DMS153 treated with DMSO at 0.1 percent for 48 hours (cell line): ENCODE measurements around the gene C19orf67.

ENCODE experiments used
- DNase-seq: peaks from one replicate; lab custom pipeline; 2025; ENCODE audit not compliant: unreplicated experiment; lab: John Stamatoyannopoulos, UW

The C19orf67 gene

DNA sequence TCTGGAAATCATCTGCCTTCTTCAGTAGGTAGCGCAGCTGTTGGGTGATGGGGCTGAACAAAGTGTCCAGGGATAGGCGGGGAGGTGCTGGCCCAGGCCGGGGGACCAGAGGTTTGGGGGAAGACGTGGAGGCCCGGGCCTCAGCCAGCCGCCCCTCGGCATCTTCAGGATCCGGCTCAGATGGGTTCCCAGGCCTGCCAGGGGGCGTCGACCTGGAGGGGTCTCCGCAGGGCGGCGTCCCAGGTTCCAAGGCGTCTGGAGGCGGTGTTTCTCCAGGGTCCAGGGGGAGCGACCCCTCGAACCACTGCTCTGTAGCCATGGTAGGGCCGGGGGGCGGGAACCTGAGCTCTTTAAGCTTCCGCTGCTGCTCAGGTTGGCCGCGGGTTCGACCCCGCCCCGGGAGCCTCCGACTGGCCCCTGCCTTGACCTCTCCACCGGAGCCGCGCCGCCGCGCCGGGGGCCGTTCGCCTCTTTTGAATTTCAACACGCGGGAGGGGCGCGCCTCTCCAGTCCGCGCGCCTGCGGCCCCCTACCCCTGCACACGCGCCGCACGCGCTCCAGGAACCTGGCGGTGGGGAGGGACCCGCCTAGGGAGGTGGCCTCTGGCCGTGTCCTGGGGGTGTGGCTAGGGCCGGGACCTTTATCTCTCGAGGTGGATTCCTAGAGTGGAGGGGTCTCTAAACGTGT, at the start of gene C19orf67:
C19orf67 (minus strand) TSS at position 475 of the 687 bp plus-strand sequence; CDS start at position 319, 156 bp downstream.
- no peak for DNase-seq

DNA sequence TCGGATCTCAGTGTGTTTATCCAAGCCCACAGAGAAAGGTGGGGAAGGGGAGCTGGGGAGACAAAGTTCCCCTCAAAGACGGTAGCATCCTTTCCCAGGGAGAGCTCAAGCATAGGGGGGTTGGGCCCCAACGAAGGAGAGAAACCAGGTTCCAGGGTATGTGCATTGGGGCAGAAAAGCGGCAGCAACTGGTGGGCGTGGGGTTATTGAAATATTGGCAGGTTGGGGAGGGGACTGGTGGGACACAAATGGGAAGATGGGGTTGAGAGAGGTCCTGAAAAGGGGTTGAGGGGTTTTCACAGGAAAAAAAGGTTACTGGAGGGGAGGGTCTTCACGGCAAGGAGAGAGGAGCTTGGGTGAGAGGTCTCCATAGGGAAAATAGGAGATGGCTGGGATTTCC, 49.8 kb upstream of the C19orf67 start:
- no peak for DNase-seq

DNA sequence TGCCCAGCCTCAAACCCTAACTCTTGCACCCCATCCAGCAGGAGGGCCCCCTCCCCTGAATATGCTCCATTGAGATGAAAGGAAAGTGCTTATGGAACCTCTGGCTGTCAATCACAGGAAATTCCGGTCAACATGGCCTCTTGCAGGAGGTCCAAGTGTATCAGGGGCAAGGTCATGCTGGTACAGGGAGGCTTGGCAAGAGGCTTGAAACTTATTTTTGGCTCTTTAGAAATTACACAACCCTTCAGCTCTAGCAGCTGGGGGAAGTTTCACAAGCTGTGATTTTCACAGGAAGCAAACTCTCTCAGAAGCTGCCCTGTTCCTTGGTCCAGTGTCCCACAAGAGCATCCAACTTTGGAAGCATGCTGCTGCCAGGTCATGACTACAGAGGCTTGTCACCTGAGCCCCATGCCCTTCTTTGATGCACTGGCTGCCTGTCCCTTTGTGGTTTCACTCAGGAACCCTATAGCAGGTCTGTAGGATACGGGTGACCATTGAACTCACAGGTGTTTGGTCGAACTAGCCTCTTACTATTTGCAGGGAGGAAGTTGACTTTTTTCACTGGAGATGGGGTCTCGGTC, 42.4 kb upstream of the C19orf67 start:
- no peak for DNase-seq

DNA sequence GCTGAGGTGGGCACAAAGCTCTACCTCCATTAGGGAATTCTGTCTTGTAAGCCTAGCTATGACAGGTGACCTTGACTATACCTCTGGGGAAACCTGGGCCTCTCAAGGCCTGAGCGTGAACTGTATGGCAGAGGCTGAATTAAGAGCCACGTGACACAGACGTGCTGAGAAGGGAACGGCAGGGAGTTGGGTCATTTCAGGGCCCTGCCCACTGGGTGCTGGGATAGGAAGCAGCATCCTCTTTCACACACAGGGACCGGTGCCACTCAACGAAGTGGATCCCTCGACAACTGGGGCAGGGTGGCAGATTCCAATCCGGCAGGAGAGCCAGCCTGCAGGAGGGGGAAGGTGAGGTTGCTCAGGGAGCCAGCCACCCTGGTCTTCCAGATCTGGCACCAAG, 41.6 kb upstream of the C19orf67 start:
- DNase-seq: no peak

DNA sequence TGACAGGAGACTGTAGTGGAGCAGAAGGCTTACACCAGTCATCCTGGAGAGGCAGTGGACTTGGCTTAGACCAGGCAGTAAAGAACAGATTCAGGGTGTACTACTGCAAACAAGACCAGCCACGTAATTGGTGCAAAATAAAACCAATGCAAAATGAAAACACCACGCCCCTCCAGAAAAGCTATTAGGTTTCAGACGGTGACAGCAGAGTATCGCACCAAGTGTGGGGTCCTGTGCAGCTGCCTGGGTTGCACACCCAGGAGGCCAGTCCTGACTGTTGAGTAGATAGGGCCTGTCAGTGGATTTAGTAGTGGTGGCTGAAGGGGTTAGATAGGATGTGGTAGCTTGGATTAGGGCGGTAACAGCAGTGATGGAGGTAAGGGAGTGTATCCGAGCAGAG, 37.3 kb upstream of the C19orf67 start:
- no peak for DNase-seq

DNA sequence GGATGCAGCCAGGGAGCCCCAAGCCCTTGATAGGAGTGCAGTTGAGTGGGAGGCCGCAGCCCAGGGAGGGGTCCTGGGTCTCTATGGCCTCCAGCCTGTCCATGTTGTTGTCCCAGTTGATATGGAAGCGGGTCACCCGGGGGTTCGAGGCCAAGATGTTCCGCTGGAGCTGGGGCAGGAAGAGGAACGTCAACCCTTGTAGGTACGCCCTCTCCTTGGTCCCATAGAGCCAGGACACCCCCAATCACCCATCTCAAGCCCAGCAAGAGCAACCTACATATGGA, 34.9 kb upstream of the C19orf67 start:
- DNase-seq: no peak

DNA sequence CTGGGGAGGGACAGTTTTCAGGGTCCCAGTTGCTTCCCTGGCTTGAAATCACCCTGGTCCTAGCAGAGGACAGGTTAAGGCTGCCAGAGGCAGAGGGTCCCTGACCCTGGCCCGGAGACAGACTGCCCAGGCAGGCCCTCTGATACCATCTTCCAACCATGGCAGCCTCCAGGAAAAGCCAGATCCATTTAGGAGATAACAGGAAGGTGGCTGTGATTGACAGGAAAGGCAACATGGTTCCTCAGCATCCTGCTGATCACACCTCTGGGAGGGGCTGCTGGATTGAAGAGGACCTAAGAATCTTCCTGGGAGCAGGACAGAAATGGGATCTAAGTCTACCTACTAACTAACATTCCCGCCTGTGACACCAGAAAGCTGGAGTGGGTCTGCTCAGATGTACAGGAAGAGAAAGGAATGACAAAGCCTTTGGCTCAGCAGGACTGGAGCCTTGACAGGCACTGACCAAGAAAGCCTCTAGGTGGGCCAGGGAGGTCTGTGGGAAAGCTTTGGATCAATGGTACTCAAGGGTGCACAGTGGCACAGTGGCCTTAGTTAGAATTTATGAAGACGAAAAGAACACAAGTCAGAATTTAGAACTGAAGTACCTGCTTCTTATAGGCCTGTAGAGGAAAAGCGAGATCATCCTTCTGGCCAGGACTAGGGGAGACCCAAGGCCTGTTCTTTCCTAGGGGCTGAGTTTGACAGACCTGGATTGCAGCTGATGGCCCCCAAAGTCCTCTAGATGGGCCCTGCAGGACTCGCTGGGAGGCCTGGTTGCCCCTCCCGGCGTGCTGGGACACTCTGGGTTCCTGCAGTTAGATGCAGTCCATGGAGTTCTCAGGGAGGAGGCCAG, 34.3 kb upstream of the C19orf67 start:
- DNase-seq: no peak

DNA sequence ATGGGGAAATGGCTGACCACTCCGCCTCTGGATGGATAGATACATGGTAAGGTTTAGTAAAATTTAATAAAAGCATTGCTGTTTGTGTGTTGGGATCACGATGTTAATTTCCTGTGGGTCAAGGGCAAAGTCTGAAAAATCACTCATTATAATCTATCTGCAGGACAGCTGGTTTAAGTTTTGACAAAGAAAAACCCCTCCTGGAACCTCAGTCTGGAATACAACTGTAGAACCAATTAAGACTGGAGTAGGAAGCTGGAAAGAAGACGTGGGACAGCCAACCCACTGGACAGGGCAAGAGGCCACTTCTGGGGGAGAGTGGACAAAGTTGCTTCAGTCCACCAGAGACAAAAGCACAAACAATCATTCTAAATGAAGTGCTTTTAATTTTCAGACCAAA, 33.6 kb upstream of the C19orf67 start:
- DNase-seq: no peak

DNA sequence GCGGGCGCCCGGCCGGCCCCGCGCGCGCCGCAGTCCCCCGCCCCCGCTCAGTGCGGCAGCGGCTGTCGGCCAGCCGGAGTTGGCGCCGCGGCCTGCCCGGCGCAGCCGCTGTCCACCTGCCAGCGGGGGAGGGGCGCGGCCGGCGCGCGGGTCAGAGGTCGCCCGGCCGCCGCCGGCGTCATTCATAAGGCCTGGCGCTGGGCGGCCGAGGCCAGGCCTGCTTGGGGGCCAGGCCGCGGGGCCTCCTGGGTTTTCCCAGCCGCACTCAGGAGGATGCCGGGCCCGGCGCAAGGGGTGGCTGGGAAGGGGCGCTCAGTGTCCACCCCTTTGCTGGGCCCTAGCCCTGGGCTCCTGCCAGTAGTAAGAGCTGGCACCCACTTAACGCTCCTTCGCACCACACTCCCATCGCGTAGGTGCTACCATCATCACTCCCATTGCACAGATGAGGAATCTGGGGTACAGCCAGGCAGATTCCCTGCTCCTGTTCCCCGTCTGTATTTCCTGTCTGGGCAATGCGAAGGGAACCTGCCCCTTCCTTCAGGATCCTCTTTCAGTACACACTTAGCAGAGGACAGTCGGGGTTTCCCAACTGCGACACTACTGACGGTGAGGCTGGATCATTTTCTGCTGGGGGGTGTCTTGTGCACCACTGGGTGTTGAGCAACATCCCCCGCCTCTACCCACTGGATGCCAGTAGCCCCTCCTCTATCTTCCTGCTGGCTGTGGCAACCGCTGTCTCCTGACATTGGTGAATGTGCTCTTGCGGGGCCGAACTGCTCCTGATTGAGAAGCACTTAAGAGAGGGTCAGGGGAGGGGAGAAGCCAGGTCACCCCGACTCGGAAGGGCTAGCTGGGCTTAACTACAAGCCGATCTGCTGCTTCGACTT, 32.8 kb upstream of the C19orf67 start:
- peak; percentile 26 for DNase-seq

DNA sequence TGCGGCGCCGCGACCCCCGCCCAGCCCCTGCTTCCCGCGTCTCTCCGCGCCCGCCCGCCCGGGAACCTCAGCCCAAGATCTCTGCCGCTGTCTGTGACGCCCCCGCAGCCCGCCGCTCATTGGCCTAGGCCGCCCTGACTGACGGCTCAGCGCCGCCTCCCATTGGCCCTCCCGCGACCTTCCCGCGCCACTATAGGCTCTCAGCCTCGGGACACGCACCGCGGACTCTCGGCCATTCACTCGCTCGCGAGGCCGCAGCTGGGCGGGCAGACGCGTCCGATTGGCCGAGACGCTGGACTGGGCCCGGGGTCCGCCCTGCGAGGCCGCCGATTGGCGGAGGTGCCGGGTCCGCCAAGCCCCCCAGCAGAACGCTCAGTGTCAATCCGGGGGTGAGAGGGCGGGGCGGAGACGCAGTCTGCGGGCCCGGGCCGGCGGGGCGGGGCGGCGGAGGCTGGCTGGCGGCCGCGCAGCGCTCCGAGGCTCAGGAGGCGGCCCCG, 32.1 kb upstream of the C19orf67 start, which contains the start of gene PRKACA:
PRKACA (minus strand) TSS at position 95 of the 497 bp plus-strand sequence. CDS start 215 bp downstream, outside the sequence.
- DNase-seq: peak; percentile 95

DNA sequence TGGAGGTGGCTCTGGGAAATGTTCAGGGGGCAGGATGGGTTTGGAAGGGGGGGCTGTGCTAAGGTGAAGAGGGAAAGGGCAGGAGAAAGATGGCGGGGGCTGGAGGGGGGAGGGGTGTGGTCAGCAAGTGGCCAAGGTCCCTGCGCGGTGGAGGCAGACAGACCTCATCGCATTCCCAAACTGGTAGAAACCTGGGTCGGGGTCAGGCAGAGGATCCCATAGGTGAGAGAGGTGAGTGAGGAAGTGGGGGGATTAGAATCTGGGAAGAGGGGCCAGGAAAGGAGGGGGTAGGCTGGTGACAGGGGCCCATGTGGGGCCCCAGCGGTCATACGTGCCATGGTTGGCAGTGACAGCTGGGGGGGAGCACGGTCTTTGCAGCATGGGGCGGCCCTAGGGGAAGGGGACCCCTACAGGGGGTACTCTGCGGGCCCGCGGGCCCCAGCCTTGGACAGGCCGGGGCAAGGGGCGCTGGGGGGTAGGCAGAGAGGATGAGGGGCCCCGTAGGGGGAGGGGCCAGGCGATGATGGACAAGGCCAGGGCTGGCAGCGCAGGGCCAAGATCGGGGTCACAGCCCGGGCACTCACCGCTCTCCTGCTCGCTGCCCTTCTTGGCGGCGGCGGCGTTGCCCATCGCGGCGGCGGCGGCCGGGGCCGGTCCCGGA, 31.5 kb upstream of the C19orf67 start:
- no peak for DNase-seq

DNA sequence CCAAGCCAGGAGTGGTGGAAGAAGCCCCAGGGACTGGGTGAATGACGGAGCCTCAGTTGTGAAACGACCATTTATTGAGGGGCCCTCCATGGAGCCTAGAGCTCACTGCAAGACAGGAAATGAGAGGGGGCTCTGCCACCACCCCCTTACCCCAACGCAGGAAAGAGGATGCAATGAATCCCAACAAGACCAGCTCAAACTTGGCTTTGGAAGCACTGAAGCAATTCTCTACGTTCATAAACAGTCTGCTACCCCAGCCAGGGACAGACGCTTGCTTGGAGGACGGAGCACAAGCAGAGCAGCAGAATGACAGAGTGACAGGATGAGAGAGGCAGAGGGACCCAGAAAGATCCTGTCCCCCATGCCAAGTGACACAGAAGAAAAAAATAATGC, 30.9 kb upstream of the C19orf67 start:
- DNase-seq: no peak

DNA sequence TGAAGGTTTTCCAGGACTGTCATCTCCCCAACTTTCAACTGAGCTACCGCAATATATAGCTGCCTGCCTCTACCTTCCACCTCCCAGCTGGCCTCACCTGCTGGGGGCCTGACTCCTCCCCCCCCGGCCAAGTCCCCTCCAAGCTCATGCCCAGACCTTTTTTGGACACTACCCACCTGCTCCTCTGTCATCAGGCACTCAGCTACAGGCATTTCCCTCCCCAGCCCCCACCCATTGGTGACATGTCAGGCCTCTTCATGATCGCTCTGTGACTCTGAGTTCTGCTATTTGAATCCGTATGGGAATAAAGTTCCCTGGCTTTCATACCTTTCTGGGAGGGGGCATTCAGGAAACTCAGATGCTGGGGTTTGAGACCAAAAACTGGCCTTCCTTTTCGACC, 30.2 kb upstream of the C19orf67 start:
- no peak for DNase-seq

DNA sequence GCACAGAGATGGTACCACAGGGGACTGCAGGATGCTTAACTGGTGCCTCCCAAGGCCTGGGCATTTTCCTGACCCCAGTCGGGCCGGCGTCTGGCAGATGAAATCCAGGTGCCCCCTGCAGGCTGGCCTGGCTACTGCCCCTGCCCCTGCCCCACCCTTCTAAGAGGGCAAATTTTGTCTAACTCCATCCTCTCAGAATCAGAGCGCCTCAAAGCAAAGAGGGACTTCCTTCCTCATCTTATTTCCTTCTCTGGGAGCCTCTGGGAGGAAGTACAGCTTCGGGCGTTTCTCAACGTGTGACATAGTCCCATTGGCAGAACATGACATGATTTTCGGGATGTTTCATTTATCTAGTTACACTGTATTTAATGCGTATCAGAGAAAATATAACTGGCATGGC, 29.3 kb upstream of the C19orf67 start:
- DNase-seq: no peak

DNA sequence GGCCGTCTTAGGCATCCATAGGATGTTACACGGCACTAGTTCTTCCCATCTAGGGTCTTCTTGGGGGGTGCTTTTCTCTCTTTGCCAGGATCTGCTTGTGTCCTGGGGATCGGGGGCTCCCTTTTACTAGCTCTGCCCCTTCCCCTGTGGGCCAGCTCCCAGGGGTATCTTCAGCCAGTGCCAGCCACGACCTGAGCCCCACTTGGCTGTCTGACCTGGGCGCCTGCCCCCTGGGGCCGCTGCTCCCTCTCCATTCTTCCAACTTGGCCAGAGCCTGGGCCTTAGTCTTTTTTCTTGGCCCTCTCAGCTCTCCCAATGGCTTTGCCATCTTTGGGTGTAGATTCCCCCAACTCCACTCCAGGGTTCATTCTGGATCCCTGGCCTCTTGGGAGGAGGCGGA, 28.9 kb upstream of the C19orf67 start:
- DNase-seq: no peak

DNA sequence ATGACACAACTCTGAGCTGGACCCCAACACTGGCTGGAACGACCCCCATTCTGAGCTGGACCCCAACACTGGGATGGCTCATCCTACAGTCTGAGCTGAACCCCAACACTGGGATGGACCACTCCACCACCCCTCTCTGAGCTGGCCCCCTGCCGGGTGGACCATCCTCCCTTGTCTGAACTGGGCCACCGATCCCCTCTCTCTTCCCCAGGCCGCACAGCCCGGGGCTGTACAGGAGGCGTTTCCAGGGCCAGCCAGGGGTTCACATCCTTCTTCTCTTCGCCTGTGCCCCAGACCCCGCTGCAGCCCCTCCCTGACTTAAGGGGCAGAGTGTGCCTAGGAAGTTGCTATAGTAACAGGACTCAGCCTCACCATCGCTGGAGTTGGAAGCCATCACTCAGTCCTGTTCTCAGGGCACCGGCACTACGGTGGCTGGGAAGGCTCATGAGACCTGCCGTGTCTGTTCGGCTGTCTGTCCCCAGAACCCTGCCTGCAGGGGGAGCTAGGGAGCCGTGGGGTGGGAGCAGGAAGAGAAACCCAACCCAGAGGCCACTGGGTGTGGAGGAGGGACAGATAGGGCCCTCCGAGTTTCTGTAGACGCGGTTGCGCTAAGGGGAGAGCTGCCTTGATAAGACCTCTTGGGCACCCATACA, 28.3 kb upstream of the C19orf67 start:
- DNase-seq: no peak

DNA sequence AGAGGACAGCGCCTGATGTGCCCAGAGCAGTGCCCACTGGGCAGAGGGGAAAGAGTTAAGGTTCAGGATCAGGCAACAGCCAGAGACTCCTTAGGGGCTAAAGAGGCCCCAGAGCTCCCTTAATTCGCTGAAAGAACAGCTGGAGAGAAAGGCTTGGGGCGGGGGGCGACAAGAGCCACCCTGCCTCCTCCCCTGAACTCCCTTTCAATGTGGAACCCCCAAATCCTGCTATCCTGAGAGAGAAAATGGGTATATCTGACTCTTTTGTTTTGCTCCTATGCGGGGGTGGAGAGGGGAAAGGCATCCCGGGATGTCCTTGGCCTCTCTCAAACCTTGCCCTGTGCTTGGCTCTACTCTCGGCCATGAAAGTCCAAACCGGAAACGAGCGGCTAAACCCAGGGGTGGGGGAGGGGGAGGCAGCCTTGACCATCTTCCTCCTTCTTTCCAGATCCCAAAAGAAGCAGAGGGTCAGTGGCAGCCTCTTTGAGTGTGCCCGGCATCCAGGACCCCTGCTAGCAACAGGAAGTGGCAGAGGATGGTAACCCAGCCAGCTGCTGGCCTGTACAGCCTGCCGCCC, 27.3 kb upstream of the C19orf67 start:
- DNase-seq: no peak

DNA sequence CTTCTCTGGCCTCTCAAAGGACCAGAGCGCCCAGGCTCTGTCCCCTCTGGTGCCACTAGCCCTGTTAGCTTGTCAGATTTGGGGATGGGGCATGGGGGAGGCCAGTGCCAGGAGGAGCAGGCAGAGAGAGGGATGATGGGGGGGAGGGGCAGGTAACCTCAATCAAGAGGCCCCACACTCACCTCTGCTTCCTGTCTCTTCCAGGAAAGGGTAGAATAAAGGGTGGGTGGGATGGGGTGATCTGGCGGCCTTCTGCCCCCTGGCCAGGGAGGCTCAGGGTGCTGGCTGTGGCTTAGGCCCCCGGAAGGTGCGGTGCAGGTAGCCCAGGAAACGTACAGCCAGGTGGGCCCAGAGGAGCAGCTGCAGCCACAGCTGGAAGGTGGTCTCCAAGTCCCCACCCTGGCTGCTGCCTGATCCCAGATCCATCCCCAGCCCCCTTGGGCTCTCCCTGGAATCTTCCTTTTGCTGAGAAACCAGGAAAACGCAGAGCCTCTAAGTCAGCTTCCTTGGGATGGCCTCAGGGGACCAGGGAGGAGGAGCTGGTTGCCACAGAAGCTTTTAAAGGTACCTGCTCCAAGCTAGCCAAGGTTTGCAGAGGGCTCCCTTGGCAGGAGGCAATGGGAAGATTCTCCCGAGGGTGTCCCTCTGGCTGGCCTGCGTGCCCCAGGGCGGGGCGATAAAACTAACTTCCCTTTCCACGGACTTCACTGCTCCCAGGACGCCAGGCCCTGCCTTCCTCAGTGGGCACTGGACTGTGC, 26.6 kb upstream of the C19orf67 start:
- no peak for DNase-seq

DNA sequence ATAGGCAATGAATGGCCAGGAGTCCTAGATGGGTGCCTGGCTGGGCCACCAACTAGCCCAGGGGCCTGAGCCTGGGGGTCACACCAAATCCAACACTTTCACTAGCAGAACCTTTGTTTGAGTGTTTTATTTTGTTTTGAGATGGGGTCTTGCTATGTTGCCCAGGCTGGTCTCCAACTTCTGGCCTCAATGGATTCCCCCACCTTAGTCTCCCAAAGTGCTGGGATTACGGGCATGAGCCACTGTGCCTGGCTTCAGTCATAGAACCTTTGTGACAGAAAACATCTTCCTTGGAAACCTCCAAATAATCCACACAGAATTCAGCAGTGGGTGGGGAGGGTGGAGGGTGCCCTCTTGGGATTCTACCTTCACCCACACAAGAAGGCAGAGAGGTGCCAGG, 25.9 kb upstream of the C19orf67 start:
- no peak for DNase-seq
